GM19351 (cell line): ENCODE results near the gene HUNK.

Experiments used
- ATAC-seq: cut with Tn5 transposase; IDR thresholded peaks from one replicate; pipeline ENCODE4 v1.9.1; 2021; ENCODE audit warnings: mild to moderate bottlenecking, moderate library complexity; ENCODE audit not compliant: unreplicated experiment

HUNK gene

GRCh38 chr21:31895077-31895835 is 22.4 kb downstream of the HUNK start:
- no peak for ATAC-seq

DNA sequence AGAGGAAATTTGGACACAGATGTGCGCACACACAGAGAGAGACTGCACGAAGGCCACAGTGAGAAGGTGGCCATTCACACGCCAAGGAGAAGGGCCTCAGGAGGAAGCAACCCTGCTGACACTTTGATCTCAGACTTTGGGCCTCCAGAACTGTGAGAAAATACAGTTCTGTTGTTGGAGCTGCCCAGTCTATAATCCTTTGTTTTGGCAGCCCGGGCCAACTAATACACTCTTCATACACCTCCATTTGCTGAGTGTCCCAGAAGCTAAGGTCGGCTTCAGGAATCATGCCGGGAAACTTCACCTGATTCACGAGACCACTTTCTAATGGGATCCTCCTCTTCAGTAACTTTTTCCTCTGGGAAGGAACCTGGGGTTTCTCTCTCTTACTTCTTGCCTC is 23.2 kb downstream of the HUNK start:
- ATAC-seq = no peak

DNA sequence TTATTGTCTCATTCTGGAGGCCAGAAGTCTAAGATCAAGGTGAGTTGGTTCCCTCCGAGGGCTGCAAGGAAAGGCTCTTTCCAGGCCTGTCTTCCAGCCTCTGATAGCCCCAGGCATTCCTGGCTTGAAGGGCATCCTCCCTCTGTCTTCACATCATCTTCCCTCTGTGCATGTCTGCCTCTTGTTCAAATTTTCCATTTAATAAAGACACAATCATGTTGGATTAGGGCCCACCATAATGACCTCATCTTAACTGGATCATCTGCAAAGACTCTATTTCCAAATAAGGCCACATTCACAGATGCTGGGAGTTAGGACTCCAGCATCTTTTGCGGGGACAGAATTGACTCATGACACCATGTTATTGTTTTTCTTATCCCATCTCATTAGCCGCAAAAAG is 24.5 kb downstream of the HUNK start:
- ATAC-seq = no peak

- no peak for ATAC-seq
Measured at GRCh38 chr21:31898933-31899630, 26.3 kb downstream of the HUNK start.

GRCh38 chr21:31900121-31900895 is 27.5 kb downstream of the HUNK start:
- ATAC-seq = no peak

GRCh38 chr21:31901315-31901714 is 28.5 kb downstream of the HUNK start:
- no peak for ATAC-seq

- no peak for ATAC-seq
Measured at GRCh38 chr21:31902438-31902837, 29.6 kb downstream of the HUNK start.

DNA sequence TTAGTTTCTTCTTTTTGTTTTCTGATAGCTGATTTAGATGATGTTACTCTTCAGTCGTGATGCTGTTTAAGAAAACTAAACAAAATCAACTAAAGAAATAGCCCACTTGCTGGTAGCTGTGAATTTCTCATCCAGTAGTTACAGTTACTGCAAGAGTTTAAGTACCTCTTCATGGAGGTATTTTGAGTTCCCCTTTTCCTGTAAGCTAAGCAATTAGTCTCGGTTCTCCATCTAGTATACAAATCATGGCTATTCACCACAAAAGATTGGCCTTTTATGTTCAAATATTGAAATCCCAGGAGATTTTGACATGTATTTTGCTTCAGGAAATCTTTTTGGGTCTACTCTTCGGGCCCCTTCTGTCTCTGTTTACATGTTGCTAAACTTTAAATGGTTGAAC is 31.1 kb downstream of the HUNK start:
- no peak for ATAC-seq

DNA sequence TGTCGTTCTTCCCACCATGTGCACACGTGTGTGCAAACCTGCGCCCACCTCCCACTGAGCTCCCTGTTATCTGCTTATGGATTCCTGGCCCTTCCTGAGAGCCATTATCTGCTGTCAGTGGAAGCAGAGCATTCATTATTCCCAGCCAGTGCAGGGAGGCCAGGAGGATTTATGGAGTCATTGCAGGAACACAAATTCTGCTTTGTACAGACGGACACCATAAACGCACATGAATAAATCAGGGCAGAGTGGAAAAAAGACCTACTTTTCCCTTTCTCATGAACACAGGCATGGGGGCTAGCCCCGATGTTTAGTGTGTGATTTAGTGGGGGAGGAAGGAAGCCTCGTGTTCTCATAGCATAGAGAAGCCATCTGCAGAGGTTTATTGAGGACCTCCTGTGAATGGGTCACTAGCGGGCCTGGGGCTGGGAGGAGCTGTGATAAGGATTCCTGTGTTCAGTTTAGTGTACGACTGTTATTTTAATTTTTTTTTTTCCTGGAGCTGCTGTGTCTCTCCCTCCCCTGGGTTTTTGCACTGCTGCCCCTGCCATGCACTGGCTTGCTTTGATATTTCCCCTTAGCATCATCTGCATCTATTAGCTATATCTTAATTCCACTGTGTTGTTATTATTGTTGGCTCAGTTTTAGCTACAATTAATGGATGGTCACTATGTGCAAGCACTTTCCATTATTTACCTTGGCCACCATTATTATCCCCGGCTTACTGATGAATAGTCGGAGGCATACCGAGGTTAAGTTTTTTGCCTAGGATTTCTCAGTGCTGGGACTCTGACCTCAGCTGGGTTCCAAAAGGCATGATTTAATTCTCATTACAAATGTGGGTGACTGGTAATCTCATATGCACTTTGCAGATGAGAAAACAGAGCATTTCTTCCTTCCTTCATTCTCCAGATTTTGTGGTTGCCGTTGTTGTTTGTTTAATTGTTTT is 33.0 kb downstream of the HUNK start:
- no peak for ATAC-seq

DNA sequence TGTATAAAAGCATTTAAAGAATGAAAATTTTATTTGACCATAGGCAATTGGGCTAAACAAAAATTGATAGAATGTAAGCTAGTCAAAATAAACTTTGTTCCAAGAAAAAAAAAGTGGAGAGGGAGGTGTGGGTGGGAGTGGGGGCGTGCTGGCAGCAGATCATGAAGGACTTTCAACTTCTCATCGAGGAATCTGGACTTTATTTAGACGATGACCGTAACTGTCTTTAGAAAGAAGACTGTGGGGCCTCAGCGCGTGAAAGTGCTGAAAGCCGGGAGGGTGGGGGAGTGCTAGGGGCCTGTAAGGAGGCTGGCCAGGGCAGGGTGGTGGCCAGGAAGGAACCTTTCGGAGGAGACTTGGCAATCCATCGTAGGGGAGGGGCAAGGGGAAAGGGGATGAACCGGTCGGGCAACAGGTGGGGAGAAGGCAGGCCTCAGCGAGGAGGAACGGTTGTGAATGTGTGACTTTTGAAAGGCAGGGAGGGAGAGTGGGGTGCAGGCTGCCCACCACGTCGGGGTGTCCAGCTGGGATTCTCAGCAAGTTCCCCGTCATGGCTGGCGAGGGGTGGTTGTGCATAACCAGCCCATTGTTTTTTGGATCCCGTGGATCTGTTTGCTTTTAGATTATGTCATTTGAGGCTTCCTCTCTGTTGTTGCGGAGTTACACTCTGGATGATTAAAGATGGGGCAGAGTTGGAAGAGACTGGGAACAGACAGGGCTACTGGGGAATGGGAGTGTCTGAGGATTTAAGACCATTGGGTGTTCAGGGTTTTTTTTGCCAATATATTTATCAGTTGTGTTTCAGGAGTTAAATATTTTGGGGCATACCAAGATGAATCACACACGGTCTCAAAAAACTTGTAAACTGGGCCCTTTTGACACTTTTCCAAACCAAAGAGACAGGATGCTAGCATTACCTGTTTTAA is 35.5 kb downstream of the HUNK start:
- no peak for ATAC-seq

GRCh38 chr21:31909153-31910073 is 36.6 kb downstream of the HUNK start:
- ATAC-seq = no peak

- ATAC-seq = no peak
Measured at GRCh38 chr21:31910074-31910470, 37.3 kb downstream of the HUNK start.

- ATAC-seq = no peak
Measured at GRCh38 chr21:31911138-31911907, 38.5 kb downstream of the HUNK start.

GRCh38 chr21:31912501-31912900 is 39.7 kb downstream of the HUNK start:
- ATAC-seq = no peak

DNA sequence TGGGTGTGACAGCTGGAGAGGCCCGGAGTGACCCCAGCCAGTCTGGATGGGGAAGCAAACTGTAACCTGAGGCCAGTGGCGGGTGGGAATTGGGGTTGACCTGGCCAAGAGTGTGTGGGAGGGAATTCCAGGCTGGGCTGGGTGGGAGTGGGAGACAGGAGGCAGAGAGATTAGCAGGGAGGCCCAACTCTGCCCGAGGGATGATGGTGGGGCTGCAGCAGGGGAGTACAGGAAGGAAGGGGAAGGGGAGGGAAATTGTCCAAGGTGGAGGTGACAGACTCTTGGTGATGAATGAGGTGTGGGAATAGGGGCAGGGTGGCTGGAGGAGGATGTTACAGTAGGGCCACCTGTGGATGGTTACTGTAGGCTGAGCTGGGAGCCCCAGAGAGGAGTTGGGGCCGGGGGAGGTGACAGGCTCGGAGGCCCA is 40.4 kb downstream of the HUNK start:
- ATAC-seq = no peak

GRCh38 chr21:31914472-31914871 is 41.7 kb downstream of the HUNK start:
- ATAC-seq = no peak

GRCh38 chr21:31915566-31915965 is 42.7 kb downstream of the HUNK start:
- no peak for ATAC-seq

- ATAC-seq = no peak
Measured at GRCh38 chr21:31917108-31917507, 44.3 kb downstream of the HUNK start.
